Ishikawa (cell line): Measurements from ENCODE around the gene C12orf76.

ENCODE experiments used
- CEBPB ChIP-seq: IDR thresholded peaks from 2 replicates; pipeline ENCODE4 v1.6.1; 2012
- CREB1 ChIP-seq: IDR thresholded peaks from 2 replicates; pipeline ENCODE4 v1.6.1; 2012; ENCODE audit warnings: low read depth
- EGR1 ChIP-seq: IDR thresholded peaks from 2 replicates; pipeline ENCODE4 v1.6.1; 2012
- EP300 ChIP-seq: IDR thresholded peaks from 2 replicates; pipeline ENCODE4 v1.6.1; 2012; ENCODE audit warnings: borderline replicate concordance
- FOXM1 ChIP-seq: IDR thresholded peaks from 2 replicates; pipeline ENCODE4 v1.6.1; 2012; ENCODE audit warnings: low read depth, borderline replicate concordance
- NFIC ChIP-seq: IDR thresholded peaks from 2 replicates; pipeline ENCODE4 v1.6.1; 2012
- RAD21 ChIP-seq: IDR thresholded peaks from 2 replicates; pipeline ENCODE4 v1.6.1; 2012; ENCODE audit warnings: low read depth
- TAF1 ChIP-seq: IDR thresholded peaks from 2 replicates; pipeline ENCODE4 v1.6.1; 2012; ENCODE audit warnings: low read depth, mild to moderate bottlenecking
- TEAD4 ChIP-seq: IDR thresholded peaks from 2 replicates; pipeline ENCODE4 v1.6.1; 2012
- YY1 ChIP-seq: IDR thresholded peaks from 2 replicates; pipeline ENCODE4 v1.6.1; 2012; ENCODE audit warnings: low read depth
- TF ChIP-seq, protein P1 (sequence below): IDR thresholded peaks from 2 replicates; pipeline ENCODE4 v1.6.1; 2012; ENCODE audit warnings: low read depth, mild to moderate bottlenecking
- TF ChIP-seq, protein P2 (sequence below): IDR thresholded peaks from 2 replicates; pipeline ENCODE4 v1.6.1; 2012

DNA sequence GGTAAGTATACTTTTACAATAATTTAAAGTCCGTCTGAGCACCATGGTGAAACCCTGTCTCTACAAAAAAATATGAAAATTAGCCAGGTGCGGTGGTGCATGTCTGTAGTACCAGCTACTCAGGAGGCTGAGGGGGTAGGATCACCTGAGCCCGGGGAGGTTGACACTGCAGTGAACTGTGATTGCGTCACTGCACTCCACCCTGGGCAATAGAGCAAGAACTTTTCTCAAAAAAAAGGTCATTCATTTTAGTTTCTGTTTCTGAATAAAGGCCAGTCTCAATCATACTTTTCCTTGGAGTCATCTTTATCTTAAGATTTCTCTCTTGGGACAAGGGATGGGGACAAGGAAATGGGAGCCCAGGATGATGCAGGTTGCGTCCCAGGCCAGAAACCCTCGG lies 36.2 kb downstream of the C12orf76 start:
- TF ChIP-seq EP300 (no peak), TAF1 (no peak), RAD21 (no peak), CEBPB (peak; percentile 93), NFIC (no peak), CREB1 (no peak), EGR1 (no peak), TEAD4 (no peak), FOXM1 (no peak), YY1 (no peak)
- TF ChIP-seq, protein P1, sequence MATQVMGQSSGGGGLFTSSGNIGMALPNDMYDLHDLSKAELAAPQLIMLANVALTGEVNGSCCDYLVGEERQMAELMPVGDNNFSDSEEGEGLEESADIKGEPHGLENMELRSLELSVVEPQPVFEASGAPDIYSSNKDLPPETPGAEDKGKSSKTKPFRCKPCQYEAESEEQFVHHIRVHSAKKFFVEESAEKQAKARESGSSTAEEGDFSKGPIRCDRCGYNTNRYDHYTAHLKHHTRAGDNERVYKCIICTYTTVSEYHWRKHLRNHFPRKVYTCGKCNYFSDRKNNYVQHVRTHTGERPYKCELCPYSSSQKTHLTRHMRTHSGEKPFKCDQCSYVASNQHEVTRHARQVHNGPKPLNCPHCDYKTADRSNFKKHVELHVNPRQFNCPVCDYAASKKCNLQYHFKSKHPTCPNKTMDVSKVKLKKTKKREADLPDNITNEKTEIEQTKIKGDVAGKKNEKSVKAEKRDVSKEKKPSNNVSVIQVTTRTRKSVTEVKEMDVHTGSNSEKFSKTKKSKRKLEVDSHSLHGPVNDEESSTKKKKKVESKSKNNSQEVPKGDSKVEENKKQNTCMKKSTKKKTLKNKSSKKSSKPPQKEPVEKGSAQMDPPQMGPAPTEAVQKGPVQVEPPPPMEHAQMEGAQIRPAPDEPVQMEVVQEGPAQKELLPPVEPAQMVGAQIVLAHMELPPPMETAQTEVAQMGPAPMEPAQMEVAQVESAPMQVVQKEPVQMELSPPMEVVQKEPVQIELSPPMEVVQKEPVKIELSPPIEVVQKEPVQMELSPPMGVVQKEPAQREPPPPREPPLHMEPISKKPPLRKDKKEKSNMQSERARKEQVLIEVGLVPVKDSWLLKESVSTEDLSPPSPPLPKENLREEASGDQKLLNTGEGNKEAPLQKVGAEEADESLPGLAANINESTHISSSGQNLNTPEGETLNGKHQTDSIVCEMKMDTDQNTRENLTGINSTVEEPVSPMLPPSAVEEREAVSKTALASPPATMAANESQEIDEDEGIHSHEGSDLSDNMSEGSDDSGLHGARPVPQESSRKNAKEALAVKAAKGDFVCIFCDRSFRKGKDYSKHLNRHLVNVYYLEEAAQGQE, result no peak
- TF ChIP-seq, protein P2, sequence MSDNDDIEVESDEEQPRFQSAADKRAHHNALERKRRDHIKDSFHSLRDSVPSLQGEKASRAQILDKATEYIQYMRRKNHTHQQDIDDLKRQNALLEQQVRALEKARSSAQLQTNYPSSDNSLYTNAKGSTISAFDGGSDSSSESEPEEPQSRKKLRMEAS, result no peak
